ENCODE data around the gene C18orf63. TPM values are rescaled to one million over a fixed set of nuclear protein-coding genes. Genes with fewer than 3 reads are reported as not detected.

C18orf63 gene
- total RNA-seq, 1 experiment from 2014 or later: not detected

GRCh38 chr18:74310411-74310810 lies 5.2 kb upstream of the C18orf63 start:
- POLR2A ChIA-PET: no interaction called here
- peaks cover 4% of the 10 kb centered on the region for H3K4me1 Mint-ChIP-seq
- H3K4me3 Mint-ChIP-seq: no peak overlapping the region
- ATAC-seq (peak; percentile 100), DNase-seq (ENCODE audit: low spot score) (no peak)
- H3K27me3 Mint-ChIP-seq (ENCODE audit: low read depth): no peaks in the 10 kb centered on the region; the same call in 1 of the 2 replicates
- CTCF ChIA-PET: interaction anchor here (0.6 to 1.0 kb wide), 12 partner anchors 10 to 241 kb away, joined by 3 to 7 read pairs (median 3); no protein-coding TSS in a partner anchor
- H3K27ac Mint-ChIP-seq: no peak overlapping the region
- peaks cover 2% of the 10 kb centered on the region for H3K36me3 Mint-ChIP-seq
- TF ChIP-seq ZNF281 (CRISPR knock-in tag; IDR thresholded peaks at IDR 0.05): no peak
- TF ChIP-seq ZNF232 (CRISPR knock-in tag; IDR thresholded peaks at IDR 0.05): no peak
- TF ChIP-seq NR1H2 (CRISPR knock-in tag; IDR thresholded peaks at IDR 0.05): no peak
- no peak for TF ChIP-seq FOXP1 (CRISPR knock-in tag; IDR thresholded peaks at IDR 0.05; ENCODE audit: borderline replicate concordance)
- no peak for TF ChIP-seq SMAD4 (CRISPR knock-in tag; IDR thresholded peaks at IDR 0.05)
- TF ChIP-seq NFATC4 (CRISPR knock-in tag; IDR thresholded peaks at IDR 0.05): no peak
- TF ChIP-seq E2F4 (CRISPR knock-in tag; IDR thresholded peaks at IDR 0.05; ENCODE audit: borderline replicate concordance, low read depth): no peak
- peaks cover 21% of the 10 kb centered on the region for H3K9me3 Mint-ChIP-seq

GRCh38 chr18:74311000-74311399 lies 4.6 kb upstream of the C18orf63 start:
- CTCF ChIA-PET: interaction anchor here (1.0 to 1.1 kb wide), 6 partner anchors 10 to 241 kb away, joined by 3 to 7 read pairs (median 4); no protein-coding TSS in a partner anchor
- H3K4me1 Mint-ChIP-seq: peaks cover 4% of the 10 kb centered on the region
- H3K27ac Mint-ChIP-seq: no peak overlapping the region
- H3K9me3 Mint-ChIP-seq: peaks cover 21% of the 10 kb centered on the region
- POLR2A ChIA-PET: no interaction called here
- H3K36me3 Mint-ChIP-seq: peaks cover 2% of the 10 kb centered on the region
- no peaks in the 10 kb centered on the region; the same call in 1 of the 2 replicates for H3K27me3 Mint-ChIP-seq (ENCODE audit: low read depth)
- DNase-seq (ENCODE audit: low spot score) (no peak), ATAC-seq (no peak)
- H3K4me3 Mint-ChIP-seq: no peak overlapping the region
- TF ChIP-seq TEAD4 (CRISPR knock-in tag; IDR thresholded peaks at IDR 0.05): no peak
- TF ChIP-seq GRHL2 (CRISPR knock-in tag; IDR thresholded peaks at IDR 0.05; ENCODE audit: insufficient replicate concordance, severe bottlenecking): no peak
- TF ChIP-seq STAT6 (CRISPR knock-in tag; conservative IDR thresholded peaks at IDR 0.05; ENCODE audit: low read depth): no peak
- TF ChIP-seq TP53 (CRISPR knock-in tag; IDR thresholded peaks at IDR 0.05): no peak
- TF ChIP-seq KAT7 (CRISPR knock-in tag; IDR thresholded peaks at IDR 0.05; ENCODE audit: borderline replicate concordance): no peak

- Mint-ChIP-seq H3K9me3 (peaks cover 21% of the 10 kb centered on the region), H3K27me3 (ENCODE audit: low read depth) (no peaks in the 10 kb centered on the region; the same call in 1 of the 2 replicates), H3K4me1 (peaks cover 9% of the 10 kb centered on the region), H3K36me3 (peaks cover 2% of the 10 kb centered on the region), H3K27ac (no peak overlapping the region), H3K4me3 (no peak overlapping the region)
- ChIA-PET POLR2A (no interaction called here), CTCF (no interaction called here)
- 0 out of 2 replicates have a peak, but pooled peaks have one; percentile 25 for TF ChIP-seq MYBL2 (CRISPR knock-in tag; IDR thresholded peaks at IDR 0.05)
- TF ChIP-seq ZNF219 (CRISPR knock-in tag; IDR thresholded peaks at IDR 0.05; ENCODE audit: borderline replicate concordance): no peak
- ATAC-seq: no peak
- no peak for DNase-seq (ENCODE audit: low spot score)
Observed at GRCh38 chr18:74314759-74315463, 728 bp upstream of the C18orf63 start.
